ENCODE data around the gene LAMB2. TPM values are rescaled to one million over a fixed set of nuclear protein-coding genes. Genes with fewer than 3 reads are reported as not detected.

LAMB2 gene
- polyA plus RNA-seq, 3 donors: 352 to 390 (median 365) TPM

GRCh38 chr3:49079270-49079669 lies 53.6 kb downstream of the LAMB2 start:
- DNase-seq (ENCODE audit: low read depth in 3 of 3, low spot score in 2 of 3): no peak

- no peak for DNase-seq (ENCODE audit: low read depth in 3 of 3, low spot score in 2 of 3)
These were observed 56.2 kb downstream of the LAMB2 start for GRCh38 chr3:49076646-49077045.

- DNase-seq (ENCODE audit: low read depth in 3 of 3, low spot score in 2 of 3): no peak
These were observed 56.7 kb downstream of the LAMB2 start for GRCh38 chr3:49076116-49076515.

Other genes with a start within 250 kb of the LAMB2 start
- gene SLC25A20, start 234.2 kb downstream of the LAMB2 start, polyA plus RNA-seq (ENCODE audit: insufficient read length in 3 of 3): 10 to 100 TPM; 21.5 to 26.1 (median 22.9) TPM
- 10 to 100 TPM; 67.7 to 76.3 (median 70.4) TPM for gene ARIH2, start 214.2 kb downstream of the LAMB2 start, polyA plus RNA-seq (ENCODE audit: insufficient read length in 3 of 3)
- gene P4HTM, start 142.8 kb downstream of the LAMB2 start, polyA plus RNA-seq (ENCODE audit: insufficient read length in 3 of 3): 10 to 100 TPM; 39.1 to 42.3 (median 41.2) TPM
- gene WDR6, start 125.7 kb downstream of the LAMB2 start, polyA plus RNA-seq (ENCODE audit: insufficient read length in 3 of 3): 100 to 1,000 TPM; 153 to 177 (median 168) TPM
- gene DALRD3, start 114.5 kb downstream of the LAMB2 start, polyA plus RNA-seq (ENCODE audit: insufficient read length in 3 of 3): 10 to 100 TPM; 76.4 to 85.5 (median 80.5) TPM
- 10 to 100 TPM; 52.9 to 75.4 (median 62.6) TPM for gene NDUFAF3, start 110.9 kb downstream of the LAMB2 start, polyA plus RNA-seq (ENCODE audit: insufficient read length in 3 of 3)
- gene IMPDH2, start 103.7 kb downstream of the LAMB2 start, polyA plus RNA-seq (ENCODE audit: insufficient read length in 3 of 3): 100 to 1,000 TPM; 217 to 226 (median 221) TPM
- 10 to 100 TPM; 84.1 to 89.5 (median 86.9) TPM for gene QRICH1, start 39.0 kb downstream of the LAMB2 start, polyA plus RNA-seq (ENCODE audit: insufficient read length in 3 of 3)
- gene QARS1, start 28.3 kb downstream of the LAMB2 start, polyA plus RNA-seq (ENCODE audit: insufficient read length in 3 of 3): 100 to 1,000 TPM; 295 to 318 (median 300) TPM
- 10 to 100 TPM; 60.2 to 63.0 (median 62.4) TPM for gene USP19, start 12.2 kb downstream of the LAMB2 start, polyA plus RNA-seq (ENCODE audit: insufficient read length in 3 of 3)
- gene CCDC71, start 33.3 kb upstream of the LAMB2 start, polyA plus RNA-seq (ENCODE audit: insufficient read length in 3 of 3): 10 to 100 TPM; 24.5 to 25.8 (median 25.7) TPM
- 10 to 100 TPM; 41.5 to 43.8 (median 43.4) TPM for gene KLHDC8B, start 38.5 kb upstream of the LAMB2 start, polyA plus RNA-seq (ENCODE audit: insufficient read length in 3 of 3)
- 10 to 100 TPM in 1 of 3 donors, 1 to 10 TPM in 2; 8.8 to 10.0 (median 9.4) TPM for gene C3orf62, start 144.2 kb upstream of the LAMB2 start, polyA plus RNA-seq (ENCODE audit: insufficient read length in 3 of 3)
- 10 to 100 TPM; 61.6 to 64.0 (median 63.3) TPM for gene USP4, start 207.0 kb upstream of the LAMB2 start, polyA plus RNA-seq (ENCODE audit: insufficient read length in 3 of 3)
- gene GPX1, start 225.3 kb upstream of the LAMB2 start, polyA plus RNA-seq (ENCODE audit: insufficient read length in 3 of 3): 100 to 1,000 TPM in 2 of 3 donors, 10 to 100 TPM in 1; 93.1 to 126 (median 104) TPM

Data from right renal cortex interstitium (tissue), 3 donors.